Right forelimb (tissue), 1 donor: ENCODE measurements around the gene UBE2O.
A peak's percentile ranks its signal among the peaks of the same experiment; 100 is the strongest.
"Not testable (repeated sequence)": the region's sequence is repeated elsewhere in the genome, so short reads cannot be mapped to it uniquely, and the experiment has no call there.

Experiments used
- DNase-seq: peaks from one replicate; pipeline ENCODE4 v3.0.0-alpha.2; 2018

The UBE2O gene

DNA sequence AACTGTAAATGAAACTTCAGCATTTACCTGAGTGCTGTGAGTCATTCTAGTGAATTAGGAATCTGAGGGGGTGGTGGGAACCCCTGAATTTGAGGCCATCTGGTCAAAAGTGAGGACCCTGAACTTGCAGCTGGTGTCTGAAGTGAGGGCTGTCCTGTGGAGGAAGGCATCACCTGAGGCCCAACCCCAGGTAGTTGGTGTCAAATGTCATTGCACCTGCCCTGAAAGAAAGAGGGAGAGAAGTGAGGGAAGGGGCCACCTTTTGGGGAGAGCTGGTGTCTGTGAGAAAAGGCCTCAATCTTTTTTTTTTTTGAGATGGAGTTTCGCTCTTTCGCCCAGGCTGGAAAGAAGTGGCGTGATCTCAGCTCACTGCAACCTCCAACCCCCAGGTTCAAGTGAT is 86.7 kb downstream of the UBE2O start:
- no peak for DNase-seq

DNA sequence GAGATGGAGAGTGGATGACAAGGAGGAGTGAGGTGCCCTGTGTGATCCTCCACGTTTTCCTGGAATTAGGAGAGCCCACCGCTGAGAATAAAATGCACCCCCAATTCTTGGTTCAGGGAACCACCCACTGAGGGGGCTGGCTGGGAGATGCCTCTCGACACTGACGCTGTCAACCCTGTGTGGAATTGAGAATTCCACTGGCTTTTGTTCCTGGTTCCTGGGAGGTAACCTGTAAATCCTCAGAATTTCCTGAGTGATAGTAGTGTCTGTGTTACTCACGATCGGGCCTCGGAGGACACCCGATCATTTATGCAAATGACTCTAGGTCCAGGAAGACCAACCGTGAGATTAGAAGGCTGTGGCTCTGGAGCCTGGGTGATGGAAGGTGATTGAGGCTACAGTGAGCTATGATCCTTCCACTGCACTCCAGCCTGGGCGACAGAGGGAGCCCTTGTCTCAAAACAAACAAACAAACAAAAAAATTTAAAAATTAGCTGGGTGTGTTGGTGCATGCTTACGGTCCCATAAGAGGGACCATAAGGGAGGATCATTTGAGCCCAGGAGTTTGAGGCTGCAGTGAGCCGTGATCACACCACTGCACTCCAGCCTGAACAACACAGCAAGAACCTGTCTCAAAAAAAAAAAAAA is 87.6 kb downstream of the UBE2O start:
- no peak for DNase-seq

DNA sequence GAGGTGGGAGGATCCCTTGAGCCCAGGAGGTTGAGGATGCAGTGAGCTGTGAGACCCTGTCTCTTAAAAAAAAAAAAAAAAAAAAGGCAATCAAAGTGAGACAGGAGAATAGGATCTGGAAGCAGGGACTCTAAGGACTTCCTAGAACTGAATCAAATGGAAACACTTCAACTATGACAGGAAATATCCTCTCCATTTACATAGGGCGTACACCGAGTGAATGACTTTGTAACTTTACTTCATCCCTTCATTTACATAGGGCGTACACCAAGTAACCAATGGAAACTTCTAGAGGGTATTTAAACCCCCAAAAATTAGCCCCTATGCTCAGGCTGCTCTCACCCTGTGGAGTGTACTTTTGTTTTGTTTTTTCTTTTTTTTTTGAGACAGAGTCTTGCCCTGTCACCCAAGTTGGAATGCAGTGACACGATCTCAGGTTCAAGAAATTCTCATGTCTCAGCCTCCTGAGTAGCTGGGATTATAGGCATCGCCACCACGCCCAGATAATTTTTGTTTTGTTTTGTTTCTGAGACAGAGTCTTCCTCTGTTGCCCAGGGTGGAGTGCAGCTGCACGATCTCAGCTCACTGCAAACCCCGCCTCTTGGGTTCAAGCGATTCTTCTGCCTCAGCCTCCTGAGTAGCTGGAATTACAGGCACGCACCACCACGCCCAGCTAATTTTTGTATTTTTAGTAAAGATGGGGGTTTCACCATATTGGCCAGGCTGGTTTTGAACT is 89.7 kb downstream of the UBE2O start:
- no peak for DNase-seq

DNA sequence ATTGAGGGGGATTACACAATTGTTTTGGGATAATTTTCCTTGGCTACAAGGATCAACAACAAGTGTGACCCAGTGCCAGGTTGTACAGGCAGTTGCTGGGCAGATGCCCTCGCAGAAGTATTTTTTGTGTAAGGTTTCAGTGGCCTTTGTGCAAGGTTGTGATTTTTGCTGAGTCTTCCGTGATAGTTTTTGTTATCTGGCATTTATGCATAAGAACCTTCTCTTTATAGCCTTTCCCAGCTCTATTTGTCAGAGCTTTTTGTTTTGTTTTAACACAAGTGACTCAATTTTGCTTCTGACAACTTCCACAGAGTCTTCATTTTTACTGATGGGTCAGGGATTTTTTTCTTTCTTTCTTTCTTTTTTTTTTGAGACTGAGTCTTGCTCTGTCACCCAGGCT is 92.5 kb downstream of the UBE2O start:
- no peak for DNase-seq

DNA sequence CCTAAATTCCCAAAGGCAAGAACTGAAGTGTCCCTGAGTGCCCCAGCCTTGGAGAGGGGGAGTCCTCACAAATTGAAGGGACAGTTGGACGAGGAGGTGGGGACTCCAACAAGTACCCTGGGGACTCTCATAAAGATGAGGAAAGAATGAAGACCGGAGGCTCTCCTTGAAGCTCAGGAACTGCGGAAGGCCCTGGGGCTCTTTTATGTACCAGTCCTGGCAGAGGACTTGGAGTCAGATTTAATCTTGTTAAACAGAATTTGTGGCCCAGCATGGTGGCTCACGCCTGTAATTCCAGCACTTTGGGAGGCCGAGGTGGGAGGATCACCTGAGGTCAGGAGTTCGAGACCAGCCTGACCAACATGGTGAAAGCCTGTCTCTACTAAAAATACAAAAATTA is 93.2 kb downstream of the UBE2O start:
- not testable (repeated sequence) for DNase-seq

DNA sequence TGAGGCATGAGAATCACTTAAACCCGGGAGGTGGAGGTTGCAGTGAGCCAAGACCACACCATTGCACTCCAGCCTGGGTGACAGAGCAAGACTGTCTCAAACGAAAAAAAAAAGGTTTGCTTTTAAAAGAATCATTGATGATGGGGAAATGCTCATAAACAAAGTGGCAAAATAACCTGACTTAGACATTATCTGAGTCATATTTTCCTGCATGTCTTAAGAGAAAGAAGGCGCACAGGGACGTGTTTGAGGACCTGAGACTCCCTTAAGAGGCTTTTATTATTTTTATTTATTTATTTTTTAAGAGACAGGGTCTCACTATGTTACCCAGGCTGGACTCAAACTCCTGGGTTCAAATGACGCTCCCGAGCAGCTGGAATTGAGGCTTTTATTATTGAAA is 93.6 kb downstream of the UBE2O start:
- DNase-seq: no peak

DNA sequence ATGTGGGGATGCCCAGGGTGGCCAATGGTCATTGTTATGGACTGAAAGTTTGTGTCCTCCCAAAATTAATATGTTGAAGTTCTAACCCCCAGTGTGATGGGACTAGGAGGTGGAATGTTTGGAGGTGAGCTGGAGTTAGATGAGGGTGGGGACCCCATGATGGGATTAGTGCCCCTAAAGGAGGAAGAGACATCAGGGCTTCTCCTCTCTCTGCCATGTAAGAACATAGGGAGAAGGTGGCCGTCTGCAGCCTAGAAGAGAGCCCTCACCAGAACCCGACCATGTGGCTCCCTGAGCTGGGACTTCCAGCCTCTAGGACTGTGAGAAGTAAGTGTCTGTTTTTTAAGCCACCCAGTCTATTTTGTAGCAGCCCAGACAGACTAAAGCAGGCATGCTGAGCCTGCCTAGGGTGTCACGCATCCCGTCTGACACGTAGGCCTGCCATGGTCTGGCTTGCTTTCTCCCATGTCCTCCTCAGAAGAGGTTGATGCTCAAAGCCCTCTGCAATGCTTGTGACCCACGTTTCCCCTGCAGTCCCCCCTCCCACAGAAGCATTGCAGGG is 95.3 kb downstream of the UBE2O start:
- no peak for DNase-seq

DNA sequence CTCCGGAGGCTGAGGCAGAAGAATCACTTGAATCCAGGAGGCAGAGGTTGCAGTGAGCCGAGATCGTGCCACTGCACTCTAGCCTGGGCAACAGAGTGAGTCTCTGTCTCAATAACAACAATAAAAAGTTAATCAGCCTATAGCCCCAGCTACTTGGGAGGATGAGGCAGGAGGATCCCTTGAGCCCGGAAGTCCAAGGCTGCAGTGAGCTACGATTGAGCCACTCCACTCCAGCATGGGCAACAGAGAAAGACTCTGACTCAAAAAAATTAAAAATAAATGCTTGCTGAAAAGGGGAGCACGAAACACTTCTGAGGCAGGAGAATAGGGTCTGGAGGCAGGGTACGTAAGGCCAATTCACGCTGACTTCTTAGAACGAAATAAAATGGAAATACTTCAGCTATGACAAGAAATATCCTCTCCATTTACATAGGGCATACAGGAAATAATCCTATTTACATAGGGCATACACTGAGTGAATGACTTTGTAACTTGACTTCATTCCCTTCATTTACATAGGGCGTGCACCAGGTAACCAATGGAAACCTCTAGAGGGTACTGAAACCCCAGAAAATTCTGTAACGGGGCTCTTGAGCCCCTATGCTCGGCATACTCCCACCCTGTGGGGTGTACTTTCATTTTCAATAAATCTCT is 96.0 kb downstream of the UBE2O start:
- no peak for DNase-seq

DNA sequence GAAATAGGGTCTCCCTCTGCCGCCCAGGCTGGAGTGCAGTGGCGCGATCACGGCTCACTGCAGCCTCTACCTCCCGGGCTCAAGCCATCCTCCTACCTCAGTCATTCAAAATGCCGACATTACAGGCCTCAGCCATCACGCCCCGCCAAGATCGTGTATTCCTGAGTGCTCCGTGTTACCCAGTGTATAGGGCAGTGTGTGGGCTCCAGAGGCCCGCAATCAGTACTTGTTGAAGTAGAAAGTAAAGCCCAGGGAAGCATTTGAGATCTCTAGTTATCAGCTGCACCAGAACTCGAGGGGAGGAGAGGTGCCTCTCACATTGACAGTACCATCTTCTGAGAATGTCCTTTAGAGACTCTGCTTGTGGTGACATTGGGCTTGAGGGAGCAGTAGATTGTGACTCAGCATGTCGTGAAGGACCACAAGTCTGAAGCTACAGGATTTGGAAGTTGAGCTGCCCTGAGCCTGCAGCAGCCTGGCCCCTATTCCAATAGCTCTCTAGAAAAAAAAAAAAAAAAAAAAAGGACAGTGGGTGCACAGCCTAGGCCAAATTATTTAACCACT is 98.1 kb downstream of the UBE2O start:
- DNase-seq: no peak

DNA sequence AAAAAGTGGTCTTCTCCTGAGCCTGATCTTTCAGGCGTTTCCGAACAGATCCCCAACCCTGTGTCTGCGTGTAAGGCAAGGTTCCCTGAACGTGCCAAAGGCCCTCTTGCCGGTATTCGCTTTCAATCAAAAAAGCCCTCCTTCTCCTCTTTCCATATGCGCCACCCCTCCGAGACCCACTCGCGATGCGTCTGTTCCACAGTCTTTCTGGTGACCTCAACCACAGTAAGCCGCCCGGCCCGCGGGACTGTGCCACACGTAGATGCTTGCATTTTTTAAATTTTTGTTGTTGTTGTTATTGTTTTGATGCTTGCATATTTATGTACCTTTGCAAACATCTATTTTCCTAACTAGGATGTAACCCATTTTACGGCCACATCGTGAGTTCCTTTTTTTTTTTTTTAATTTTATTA is 98.6 kb downstream of the UBE2O start:
- DNase-seq: no peak

DNA sequence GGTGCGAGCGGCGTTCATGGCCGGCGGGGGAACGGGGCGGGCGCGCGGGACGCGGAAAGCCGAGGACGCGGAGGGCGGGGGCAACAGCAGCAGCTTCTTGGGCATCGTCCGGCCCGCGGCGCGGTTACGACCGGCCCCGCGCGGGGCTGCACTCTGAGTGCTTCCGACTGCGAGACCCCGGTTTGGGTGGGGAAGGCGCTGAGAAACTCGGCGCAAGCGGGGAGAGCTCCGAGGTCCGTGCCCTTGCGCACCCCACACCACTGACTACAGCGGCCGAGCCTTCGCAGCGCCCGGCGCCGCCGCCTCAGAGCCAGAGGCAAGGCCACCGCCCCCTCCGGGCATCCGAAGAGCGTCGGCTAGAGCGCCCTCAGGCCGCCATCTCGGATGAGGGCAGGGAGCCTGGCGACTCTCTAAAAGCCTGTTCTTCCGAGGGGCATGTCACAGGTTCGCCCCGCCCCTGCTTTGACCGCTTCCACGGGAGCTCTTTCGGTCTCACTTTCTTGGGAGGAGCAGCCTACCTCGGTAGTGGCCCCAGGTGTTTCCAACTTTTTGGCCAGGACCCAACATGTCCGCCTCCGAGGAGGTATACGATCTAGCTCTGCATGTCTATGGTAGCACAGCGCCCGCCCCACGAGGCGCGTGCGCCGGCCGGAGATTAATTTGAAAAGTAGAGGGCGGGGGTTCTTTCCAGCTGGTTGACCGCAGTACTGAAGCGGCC is 99.2 kb downstream of the UBE2O start, which contains the start of gene PRPSAP1:
TSS of gene PRPSAP1 (minus strand) at position 318 of the 718 bp plus-strand sequence. CDS start at position 105, 213 bp downstream.
- DNase-seq: peak; percentile 94

DNA sequence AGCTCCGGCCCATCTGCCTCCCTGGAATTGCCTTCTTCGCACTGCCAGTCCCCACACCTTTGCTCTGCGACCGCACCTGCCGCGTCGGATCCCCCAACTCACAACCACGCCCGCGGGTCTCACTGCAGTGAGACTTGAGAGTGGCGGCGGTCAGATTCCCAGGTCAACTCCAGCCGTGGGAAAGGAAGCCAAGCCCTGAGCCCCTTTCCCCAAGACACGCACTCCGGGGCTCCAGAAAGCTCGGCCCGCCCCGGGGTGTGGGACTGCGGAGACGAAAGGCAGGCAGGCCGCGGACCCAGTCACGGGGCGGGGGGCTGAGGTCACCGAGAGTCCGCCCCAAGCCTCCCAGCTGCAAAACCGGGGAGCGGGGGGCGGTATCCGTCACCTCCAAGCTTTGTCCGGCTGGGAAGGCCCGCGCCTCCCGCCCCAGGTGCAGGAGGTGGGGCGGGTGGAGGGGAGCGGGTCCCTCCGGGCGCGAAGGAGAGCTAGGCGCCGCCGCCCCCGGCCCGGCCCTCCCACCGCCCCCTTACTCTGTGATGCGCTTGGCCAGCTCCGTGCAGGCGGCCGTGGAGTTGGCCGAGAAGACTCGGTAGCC is 99.9 kb downstream of the UBE2O start:
- DNase-seq: peak; percentile 54

DNA sequence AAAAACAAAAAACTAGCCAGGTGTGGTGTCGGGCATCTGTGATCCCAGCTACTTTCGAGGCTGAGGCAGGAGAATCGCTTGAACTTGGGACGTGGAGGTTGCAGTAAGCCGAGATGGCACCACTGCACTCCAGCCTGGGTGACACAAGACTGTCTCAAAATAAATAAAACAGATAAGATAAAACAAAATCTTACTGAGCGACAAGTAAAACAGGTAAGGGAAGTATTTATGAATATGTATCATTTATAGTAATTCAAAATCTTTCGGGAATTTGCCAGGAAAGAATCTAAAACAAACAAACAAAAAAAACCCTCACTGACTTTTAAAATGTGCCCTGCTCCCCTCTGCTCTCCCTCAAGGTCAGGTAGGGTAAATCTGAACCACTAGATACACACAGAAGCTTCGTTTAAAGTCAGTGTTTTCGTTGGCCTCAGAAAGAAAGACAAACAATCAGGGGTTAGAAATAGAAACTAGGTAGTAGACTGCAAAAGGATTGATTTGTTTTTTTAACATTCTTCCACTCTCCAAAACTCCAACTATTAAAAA is 101.4 kb downstream of the UBE2O start:
- DNase-seq: no peak

DNA sequence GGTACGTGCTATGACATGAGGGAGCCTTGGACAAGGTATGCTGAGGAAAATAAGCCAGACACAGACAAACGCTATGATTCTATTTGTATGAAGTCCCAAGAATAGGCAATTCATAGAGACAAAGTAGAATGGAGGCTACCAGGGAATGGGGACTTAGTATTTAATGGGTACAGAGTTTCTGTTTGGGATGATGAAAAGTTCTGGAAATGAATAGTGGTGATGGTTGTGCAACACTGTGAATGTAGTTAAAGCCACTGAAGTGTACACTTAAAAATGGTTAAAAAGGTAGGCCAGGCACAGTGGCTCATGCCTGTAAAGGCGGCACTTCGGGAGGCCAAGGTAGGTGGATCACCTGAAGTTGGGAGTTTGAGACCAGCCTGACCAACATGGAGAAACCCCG is 102.5 kb downstream of the UBE2O start:
- no peak for DNase-seq

DNA sequence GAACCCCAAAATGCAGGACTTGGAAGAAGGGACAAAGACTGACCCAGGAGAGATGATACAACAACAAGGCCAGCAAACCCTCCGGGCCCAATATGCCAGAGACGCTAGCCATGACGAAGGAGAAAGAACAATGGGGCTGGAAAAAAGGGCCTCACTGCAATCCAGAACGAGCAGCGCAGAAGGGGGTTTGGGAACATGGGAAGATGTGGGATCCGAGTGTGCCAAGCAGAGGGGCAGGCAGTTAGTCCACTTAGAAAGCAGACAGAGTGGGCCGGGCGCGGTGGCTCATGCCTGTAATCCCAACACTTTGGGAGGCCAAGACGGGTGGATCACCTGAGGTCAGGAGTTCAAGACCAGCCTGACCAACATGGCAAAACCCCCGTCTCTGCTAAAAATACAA is 106.0 kb downstream of the UBE2O start:
- not testable (repeated sequence) for DNase-seq

DNA sequence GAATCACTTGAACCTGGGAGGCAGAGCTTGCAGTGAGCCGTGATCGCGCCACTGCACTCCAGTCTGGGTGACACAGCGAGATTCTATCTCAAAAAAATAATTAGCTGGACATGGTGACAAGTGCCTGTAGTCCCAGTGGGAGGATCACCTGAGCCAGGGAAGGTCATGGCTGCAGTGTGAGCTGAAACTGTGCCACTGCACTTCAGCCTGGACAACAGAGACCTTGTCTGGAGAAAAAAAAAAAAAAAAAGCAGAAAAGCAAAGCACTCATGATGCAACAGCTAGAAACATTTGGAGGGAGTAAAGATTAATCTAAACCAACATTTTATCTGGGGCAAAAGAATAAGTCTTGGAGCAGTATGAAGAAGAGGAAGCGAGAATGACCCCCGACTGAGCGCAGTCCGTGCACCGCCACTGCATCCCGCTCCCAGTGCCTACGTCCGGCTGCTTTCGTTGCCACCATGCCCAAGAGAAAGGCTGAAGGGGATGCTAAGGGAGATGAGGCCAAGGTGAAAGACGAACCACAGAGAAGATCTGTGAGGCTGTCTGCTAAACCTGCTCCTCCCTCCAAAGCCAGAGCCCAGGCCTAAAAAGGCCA is 107.5 kb downstream of the UBE2O start:
- DNase-seq: no peak

DNA sequence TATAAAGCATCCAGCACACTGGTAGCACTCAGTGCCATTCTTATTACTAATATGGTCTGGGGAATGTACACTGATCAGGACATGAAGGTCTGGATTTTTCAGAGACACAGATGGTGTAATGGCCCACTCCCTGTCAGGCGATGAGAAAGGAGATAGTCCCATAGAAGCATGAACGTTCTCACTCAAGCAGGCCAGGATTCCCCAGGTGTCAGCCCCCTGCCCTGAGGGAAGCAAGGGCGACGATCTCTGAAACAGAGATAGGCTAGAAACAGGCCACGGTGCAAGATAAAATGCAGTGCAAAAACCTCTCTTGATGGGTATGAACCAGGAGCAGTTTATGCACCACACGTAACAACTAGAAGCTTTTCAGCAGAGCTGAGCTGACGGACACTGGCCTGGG is 109.8 kb downstream of the UBE2O start:
- DNase-seq: no peak

DNA sequence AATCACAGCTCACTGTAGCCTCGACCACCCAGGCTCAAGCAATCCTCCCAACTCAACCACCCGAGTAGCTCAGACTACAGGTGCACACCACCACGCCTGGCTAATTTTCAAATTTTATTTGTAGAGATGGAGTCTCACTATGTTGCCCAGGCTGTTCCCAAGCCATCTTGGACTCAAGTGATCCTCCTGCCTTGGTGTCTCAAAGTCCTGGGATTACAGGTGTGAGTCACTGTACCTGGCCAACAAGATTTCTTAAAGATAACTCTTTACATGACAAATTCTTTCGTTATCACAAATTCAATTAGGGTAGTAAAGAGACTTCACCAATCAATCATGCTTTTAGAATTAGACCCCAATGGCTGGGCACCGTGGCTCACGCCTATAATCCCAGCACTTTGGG is 111.7 kb downstream of the UBE2O start:
- no peak for DNase-seq
